Mesenchymal stem cell (in vitro differentiated cells and primary cell): ENCODE data around the gene CHMP3.

ENCODE experiments used
- DNase-seq: peaks from one replicate; pipeline ENCODE4 v3.0.0-alpha.2; 2013
- H2AFZ ChIP-seq: one replicate; pipeline ENCODE4 v1.6.1; 2013; ENCODE audit warnings: low read depth, mild to moderate bottlenecking, control low read depth, inconsistent platforms, low read length, moderate library complexity
- H2AK5ac ChIP-seq: 2 replicates; pipeline ENCODE4 v1.6.1; 2013; ENCODE audit warnings: low read length, moderate library complexity, mild to moderate bottlenecking, inconsistent platforms; ENCODE audit not compliant: severe bottlenecking
- H2BK120ac ChIP-seq: one replicate; pipeline ENCODE4 v1.6.1; 2013; ENCODE audit warnings: low read depth, mild to moderate bottlenecking, inconsistent platforms, low read length, moderate library complexity
- H2BK12ac ChIP-seq, 2 experiments: one replicate each; pipeline ENCODE4 v1.6.1; 2013; ENCODE audit warnings: inconsistent platforms in 2 of 2, low read length in 2 of 2, mild to moderate bottlenecking in 2 of 2, moderate library complexity in 2 of 2, control low read depth in 1 of 2
- H2BK15ac ChIP-seq: one replicate; pipeline ENCODE4 v1.6.1; 2013; ENCODE audit warnings: mild to moderate bottlenecking, low read depth, inconsistent platforms; ENCODE audit not compliant: poor library complexity, severe bottlenecking
- H2BK5ac ChIP-seq: 2 replicates; pipeline ENCODE4 v1.6.1; 2013; ENCODE audit warnings: low read depth, mild to moderate bottlenecking, low read length, control low read depth, inconsistent platforms; ENCODE audit not compliant: poor library complexity, severe bottlenecking
- H3K14ac ChIP-seq, 2 experiments: one replicate each; pipeline ENCODE4 v1.6.1; 2013; ENCODE audit warnings: inconsistent platforms in 2 of 2, low read length in 2 of 2, control low read depth in 1 of 2, mild to moderate bottlenecking in 1 of 2, moderate library complexity in 1 of 2
- H3K18ac ChIP-seq, 2 experiments: one replicate each; pipeline ENCODE4 v1.6.1; 2013; ENCODE audit warnings: inconsistent platforms in 2 of 2, low read length in 2 of 2, control low read depth in 1 of 2, low read depth in 1 of 2, mild to moderate bottlenecking in 1 of 2
- H3K23ac ChIP-seq, 2 experiments: one replicate each; pipeline ENCODE4 v1.6.1; 2013; ENCODE audit warnings: inconsistent platforms in 2 of 2, low read length in 2 of 2, mild to moderate bottlenecking in 2 of 2, moderate library complexity in 2 of 2, control low read depth in 1 of 2
- H3K27ac ChIP-seq: 2 replicates; pipeline ENCODE4 v1.5.1; 2013; ENCODE audit warnings: mild to moderate bottlenecking, moderate library complexity, low read length, control low read depth, inconsistent platforms; ENCODE audit not compliant: poor library complexity, severe bottlenecking
- H3K27me3 ChIP-seq, 2 experiments: 2 replicates each; pipeline versions ENCODE4 v1.6.1 to v1.7.0; 2013; ENCODE audit warnings: low read length in 2 of 2, mild to moderate bottlenecking in 2 of 2, moderate library complexity in 2 of 2, control low read depth in 1 of 2, inconsistent platforms in 1 of 2; ENCODE audit not compliant: control insufficient read depth in 1 of 2, insufficient read depth in 1 of 2
- H3K36me3 ChIP-seq, 2 experiments: 2 replicates each; pipeline versions ENCODE4 v1.6.1 to v1.7.0; 2013; ENCODE audit warnings: low read length in 2 of 2, control low read depth in 1 of 2, inconsistent platforms in 1 of 2, low read depth in 1 of 2, mild to moderate bottlenecking in 1 of 2; ENCODE audit not compliant: insufficient read depth in 2 of 2, control insufficient read depth in 1 of 2
- H3K4ac ChIP-seq, 2 experiments: one replicate each; pipeline ENCODE4 v1.6.1; 2013; ENCODE audit warnings: inconsistent platforms in 2 of 2, low read length in 2 of 2, mild to moderate bottlenecking in 2 of 2, moderate library complexity in 2 of 2, control low read depth in 1 of 2, low read depth in 1 of 2
- H3K4me1 ChIP-seq: 2 replicates; pipeline ENCODE4 v1.6.1; 2013; ENCODE audit warnings: low read depth, low read length, control low read depth; ENCODE audit not compliant: control insufficient read depth, insufficient read depth
- H3K4me2 ChIP-seq: 2 replicates; pipeline ENCODE4 v1.6.1; 2013; ENCODE audit warnings: low read length, mild to moderate bottlenecking, inconsistent platforms; ENCODE audit not compliant: poor library complexity, severe bottlenecking
- H3K4me3 ChIP-seq, 2 experiments: 2 replicates each; pipeline versions ENCODE4 v1.5.1 to v1.7.0; 2013; ENCODE audit warnings: low read length in 2 of 2, mild to moderate bottlenecking in 2 of 2, control low read depth in 1 of 2, low read depth in 1 of 2; ENCODE audit not compliant: insufficient read depth in 1 of 2
- H3K79me1 ChIP-seq: replicated peaks from 2 replicates; pipeline ENCODE4 v1.6.1; 2013; ENCODE audit warnings: mild to moderate bottlenecking, control low read depth, low read length, inconsistent platforms; ENCODE audit not compliant: poor library complexity, severe bottlenecking
- H3K9ac ChIP-seq: 2 replicates; pipeline ENCODE4 v1.7.0; 2013; ENCODE audit warnings: mild to moderate bottlenecking, low read length, moderate library complexity
- H3K9me3 ChIP-seq: 2 replicates; pipeline ENCODE4 v1.7.0; 2013; ENCODE audit warnings: mild to moderate bottlenecking, low read length; ENCODE audit not compliant: control insufficient read depth
- H4K8ac ChIP-seq: one replicate; pipeline ENCODE4 v1.6.1; 2013; ENCODE audit warnings: inconsistent platforms, mild to moderate bottlenecking, low read length, moderate library complexity
- H4K91ac ChIP-seq: one replicate; pipeline ENCODE4 v1.6.1; 2013; ENCODE audit warnings: mild to moderate bottlenecking, low read length, inconsistent platforms
- WGBS: methylation state at CpG from one replicate; pipeline ENCODE4 v1.1.7; 2013; ENCODE audit warnings: mixed read lengths; 5-methylcytosine and 5-hydroxymethylcytosine counted together

Gene CHMP3

DNA sequence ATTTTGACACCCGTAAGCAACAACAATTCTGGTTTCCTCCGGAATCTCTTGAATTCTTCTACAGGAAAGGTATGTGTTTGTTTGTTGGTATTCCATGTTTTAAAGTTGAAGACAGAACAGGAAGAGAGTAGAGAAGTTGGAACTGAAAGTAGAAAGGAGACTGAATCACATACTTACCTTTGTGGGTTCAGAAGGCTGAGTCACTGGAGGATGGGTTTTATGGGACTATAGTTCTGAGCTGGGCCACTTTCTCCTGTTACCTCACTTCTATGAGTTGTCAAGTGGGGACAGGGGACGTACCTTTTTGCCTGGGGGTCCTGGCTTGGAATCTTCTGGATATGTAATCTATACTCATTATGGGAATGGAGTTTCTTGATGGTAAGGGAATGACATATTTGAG is 81.2 kb downstream of the CHMP3 start:
- peaks cover 21% of the 10 kb centered on the region for H3K79me1 ChIP-seq
- H2BK12ac ChIP-seq = no peak overlapping the region
- WGBS = 95% methylated on average over 3 of the region's 3 CpGs
- H2BK120ac ChIP-seq = no peak overlapping the region
- no peak overlapping the region for H2AK5ac ChIP-seq
- H2AFZ ChIP-seq = no peak overlapping the region
- H3K14ac ChIP-seq = no peak overlapping the region
- H3K4me3 ChIP-seq = no peak overlapping the region
- no peak overlapping the region for H3K4ac ChIP-seq
- no peak overlapping the region for H4K8ac ChIP-seq
- no peak overlapping the region for H3K18ac ChIP-seq
- H3K27me3 ChIP-seq = no peaks in the 10 kb centered on the region
- no peaks in the 10 kb centered on the region for H3K9me3 ChIP-seq
- H3K4me1 ChIP-seq = no peaks in the 10 kb centered on the region
- H3K23ac ChIP-seq = no peak overlapping the region
- no peak overlapping the region for H2BK5ac ChIP-seq
- H3K27ac ChIP-seq = no peak overlapping the region
- no peak overlapping the region for H3K9ac ChIP-seq
- H2BK15ac ChIP-seq = no peak overlapping the region
- peak; percentile 10 for DNase-seq
- no peak overlapping the region for H4K91ac ChIP-seq
- no peak overlapping the region for H3K4me2 ChIP-seq
- H3K36me3 ChIP-seq = peaks cover 28 to 98% of the 10 kb centered on the region in 2 experiments

DNA sequence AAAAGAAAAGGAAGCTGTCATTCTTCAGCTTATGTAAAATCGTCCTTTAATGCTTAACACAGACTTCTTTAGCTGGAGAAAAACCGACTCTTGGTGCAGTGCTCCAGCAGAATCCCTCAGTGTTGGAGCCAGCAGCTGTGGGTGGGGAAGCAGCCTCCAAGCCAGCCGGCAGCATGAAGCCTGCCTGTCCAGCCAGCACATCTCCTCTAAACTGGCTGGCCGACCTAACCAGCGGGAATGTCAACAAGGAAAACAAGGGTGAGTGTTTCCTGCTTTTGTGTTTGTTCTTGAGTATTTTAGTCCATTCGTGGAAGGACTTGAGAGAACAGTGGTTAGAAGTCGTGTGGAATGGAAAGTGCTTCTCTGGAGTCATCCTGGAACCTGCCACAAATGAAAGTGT is 83.1 kb downstream of the CHMP3 start:
- no peak overlapping the region for H3K14ac ChIP-seq
- no peak overlapping the region for H3K4ac ChIP-seq
- no peak overlapping the region for H2BK120ac ChIP-seq
- no peak overlapping the region for H3K18ac ChIP-seq
- no peak overlapping the region for H2AK5ac ChIP-seq
- H4K91ac ChIP-seq = no peak overlapping the region
- peaks cover 29 to 92% of the 10 kb centered on the region in 2 experiments for H3K36me3 ChIP-seq
- no peak overlapping the region for H2BK5ac ChIP-seq
- H3K4me1 ChIP-seq = no peaks in the 10 kb centered on the region
- H3K4me3 ChIP-seq = no peak overlapping the region
- no peak for DNase-seq
- peaks cover 24% of the 10 kb centered on the region for H3K79me1 ChIP-seq
- no peak overlapping the region for H3K27ac ChIP-seq
- no peak overlapping the region for H2AFZ ChIP-seq
- no peak overlapping the region for H2BK12ac ChIP-seq
- H3K27me3 ChIP-seq = no peaks in the 10 kb centered on the region
- H4K8ac ChIP-seq = no peak overlapping the region
- no peak overlapping the region for H3K23ac ChIP-seq
- 89% methylated on average over 7 of the region's 7 CpGs for WGBS
- H3K9me3 ChIP-seq = no peaks in the 10 kb centered on the region
- H2BK15ac ChIP-seq = no peak overlapping the region
- H3K4me2 ChIP-seq = no peak overlapping the region
- H3K9ac ChIP-seq = peak overlapping the region; percentile 41

DNA sequence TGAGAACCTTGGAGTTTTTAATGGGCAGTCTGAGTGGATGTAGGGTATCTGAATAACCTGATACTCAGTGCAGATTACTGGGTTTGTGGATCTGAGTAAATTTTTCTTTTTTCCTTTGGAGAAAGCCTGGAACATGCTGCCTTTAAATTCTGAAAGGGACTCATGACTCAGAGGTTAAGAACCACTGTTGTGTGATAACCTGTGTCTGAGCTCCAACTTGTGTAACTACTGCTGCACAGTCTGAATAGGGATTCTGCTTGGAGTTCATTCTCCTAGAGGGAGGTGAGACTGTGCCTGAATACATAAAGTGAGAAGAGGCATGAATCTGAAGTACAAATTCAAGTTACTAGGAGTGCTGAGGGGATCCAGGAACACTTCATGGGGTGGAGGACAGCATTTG is 85.9 kb downstream of the CHMP3 start:
- DNase-seq = peak; percentile 5
- H3K14ac ChIP-seq = no peak overlapping the region
- no peak overlapping the region for H3K4me3 ChIP-seq
- H3K79me1 ChIP-seq = peaks cover 26% of the 10 kb centered on the region
- no peak overlapping the region for H3K27ac ChIP-seq
- H3K23ac ChIP-seq = no peak overlapping the region
- no peak overlapping the region for H2BK120ac ChIP-seq
- H3K4me2 ChIP-seq = no peak overlapping the region
- H2AFZ ChIP-seq = no peak overlapping the region
- H2BK12ac ChIP-seq = no peak overlapping the region
- H3K36me3 ChIP-seq = peaks cover 21 to 89% of the 10 kb centered on the region in 2 experiments
- no peak overlapping the region for H2BK5ac ChIP-seq
- no peak overlapping the region for H4K91ac ChIP-seq
- H3K4ac ChIP-seq = no peak overlapping the region
- no peaks in the 10 kb centered on the region for H3K9me3 ChIP-seq
- H4K8ac ChIP-seq = no peak overlapping the region
- no peak overlapping the region for H2BK15ac ChIP-seq
- H3K9ac ChIP-seq = no peak overlapping the region
- no peaks in the 10 kb centered on the region for H3K4me1 ChIP-seq
- no peak overlapping the region for H3K18ac ChIP-seq
- no peaks in the 10 kb centered on the region for H3K27me3 ChIP-seq
- no peak overlapping the region for H2AK5ac ChIP-seq

DNA sequence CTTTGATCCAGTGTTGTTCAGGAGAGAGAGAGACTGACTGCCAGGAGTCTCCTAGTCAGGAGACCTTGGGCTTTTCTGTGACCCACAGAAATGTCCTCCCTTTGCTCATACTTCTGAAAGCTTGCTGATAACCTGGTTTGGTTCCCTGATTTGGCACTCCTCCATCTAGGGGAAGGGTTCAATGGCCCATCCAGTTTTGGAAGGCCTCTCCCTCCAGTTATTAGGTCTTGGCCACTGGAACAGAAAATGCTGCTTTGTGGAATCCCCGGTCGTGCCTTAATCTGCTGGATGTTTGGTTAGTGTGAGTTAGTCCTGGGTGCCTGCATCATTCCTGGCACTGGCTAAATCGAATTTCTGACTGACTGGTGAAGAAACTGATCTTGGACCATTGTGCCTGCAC is 86.3 kb downstream of the CHMP3 start:
- Histone ChIP-seq H3K79me1 (peaks cover 26% of the 10 kb centered on the region), H2AK5ac (no peak overlapping the region), H3K36me3 (peaks cover 21 to 89% of the 10 kb centered on the region in 2 experiments), H4K91ac (no peak overlapping the region), H3K4ac (no peak overlapping the region), H3K9ac (peak overlapping the region; percentile 47), H3K9me3 (no peaks in the 10 kb centered on the region), H2BK15ac (no peak overlapping the region), H3K23ac (no peak overlapping the region), H3K14ac (no peak overlapping the region), H3K27me3 (no peaks in the 10 kb centered on the region), H2BK120ac (no peak overlapping the region), H3K18ac (no peak overlapping the region), H3K4me2 (no peak overlapping the region), H2AFZ (no peak overlapping the region), H4K8ac (no peak overlapping the region), H3K4me3 (no peak overlapping the region), H3K27ac (no peak overlapping the region), H2BK12ac (no peak overlapping the region), H3K4me1 (no peaks in the 10 kb centered on the region), H2BK5ac (no peak overlapping the region)
- WGBS = 95% methylated on average over 3 of the region's 3 CpGs
- no peak for DNase-seq
